NCI-H1436 (cell line): ENCODE measurements around the gene TDRD9.
"Not testable (repeated sequence)": the region's sequence is repeated elsewhere in the genome, so short reads cannot be mapped to it uniquely, and the experiment has no call there.

Experiments
- DNase-seq: peaks from one replicate; lab custom pipeline; 2025; lab: John Stamatoyannopoulos, UW

TDRD9 gene

DNA sequence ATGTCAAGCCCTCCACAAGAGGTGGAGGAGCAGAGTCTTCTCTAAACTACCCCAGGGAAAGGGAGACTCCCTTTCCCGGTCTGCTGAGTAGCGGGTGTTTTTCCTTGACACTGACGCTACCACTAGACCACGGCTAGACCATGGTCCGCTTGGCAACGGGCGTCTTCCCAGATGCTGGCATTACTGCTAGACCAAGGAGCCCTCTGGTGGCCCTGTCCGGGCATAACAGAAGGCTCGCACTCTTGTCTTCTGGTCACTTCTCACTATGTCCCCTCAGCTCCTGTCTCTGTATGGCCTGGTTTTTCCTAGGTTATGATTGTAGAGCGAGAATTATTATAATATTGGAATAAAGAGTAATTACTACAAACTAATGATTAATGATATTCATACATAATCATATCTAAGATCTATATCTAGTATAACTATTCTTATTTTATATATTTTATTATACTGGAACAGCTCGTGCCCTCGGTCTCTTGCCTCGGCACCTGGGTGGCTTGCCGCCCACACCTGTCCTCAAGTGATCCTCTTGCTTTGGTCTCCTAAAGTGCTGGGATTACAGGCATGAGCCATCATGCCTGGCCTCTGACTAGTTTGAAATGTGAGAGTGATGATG is 52.5 kb downstream of the TDRD9 start:
- not testable (repeated sequence) for DNase-seq

DNA sequence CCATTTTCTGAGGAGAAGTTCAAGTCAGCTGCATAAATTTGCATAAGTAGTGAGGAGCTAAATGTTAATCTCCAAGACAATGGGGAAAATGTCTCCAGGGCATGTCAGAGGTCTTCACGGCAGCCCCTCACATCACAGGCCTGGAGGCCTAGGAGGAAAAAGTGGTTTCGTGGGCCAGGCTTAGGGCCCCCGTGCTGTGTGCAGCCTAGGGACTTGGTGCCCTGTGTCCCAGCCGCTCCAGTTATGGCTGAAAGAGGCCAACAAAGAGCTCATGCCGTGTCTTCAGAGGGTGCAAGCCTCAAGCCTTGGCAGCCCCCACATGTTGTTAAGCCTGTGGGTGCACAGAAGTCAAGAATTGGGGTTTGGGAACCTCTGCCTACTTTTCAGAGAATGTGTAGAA is 55.9 kb downstream of the TDRD9 start:
- no peak for DNase-seq

DNA sequence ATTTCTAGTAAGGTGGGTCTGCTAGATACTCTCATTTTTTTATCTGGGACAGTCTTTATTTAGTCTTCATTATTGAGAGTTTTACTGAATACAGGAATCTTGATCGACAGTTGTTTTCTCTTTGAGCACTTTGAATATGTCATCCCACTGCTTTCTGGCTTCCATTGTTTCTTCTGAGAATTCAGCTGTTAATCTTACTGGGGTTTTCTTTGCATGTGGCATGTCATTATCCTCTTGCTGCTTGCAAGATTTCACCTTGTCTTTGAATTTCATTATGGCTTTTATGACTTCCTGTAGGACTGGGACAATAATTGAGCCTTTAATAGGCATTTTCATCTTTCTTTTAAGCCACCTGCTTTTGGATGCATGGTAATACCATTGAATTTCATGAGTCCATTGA is 60.8 kb downstream of the TDRD9 start:
- no peak for DNase-seq

DNA sequence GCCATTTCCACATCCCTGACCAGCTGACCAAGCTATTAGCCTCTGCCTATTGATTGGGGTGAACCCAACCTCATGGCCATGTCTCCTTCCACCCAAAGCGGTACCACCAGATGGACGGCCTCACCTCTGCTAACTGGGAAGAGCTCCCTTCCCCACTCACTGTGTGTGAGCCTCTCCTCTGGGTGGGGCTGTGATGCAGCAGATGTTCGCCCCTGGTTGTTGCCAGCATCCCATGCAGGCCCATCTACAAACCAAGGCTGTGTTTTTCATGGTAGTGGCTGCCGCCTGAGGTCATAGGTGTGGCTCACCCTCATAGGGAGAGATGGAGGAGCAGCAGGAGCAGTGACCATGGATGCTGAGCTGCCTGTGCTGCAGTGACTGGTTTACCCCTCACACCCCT is 61.7 kb downstream of the TDRD9 start:
- DNase-seq = no peak

DNA sequence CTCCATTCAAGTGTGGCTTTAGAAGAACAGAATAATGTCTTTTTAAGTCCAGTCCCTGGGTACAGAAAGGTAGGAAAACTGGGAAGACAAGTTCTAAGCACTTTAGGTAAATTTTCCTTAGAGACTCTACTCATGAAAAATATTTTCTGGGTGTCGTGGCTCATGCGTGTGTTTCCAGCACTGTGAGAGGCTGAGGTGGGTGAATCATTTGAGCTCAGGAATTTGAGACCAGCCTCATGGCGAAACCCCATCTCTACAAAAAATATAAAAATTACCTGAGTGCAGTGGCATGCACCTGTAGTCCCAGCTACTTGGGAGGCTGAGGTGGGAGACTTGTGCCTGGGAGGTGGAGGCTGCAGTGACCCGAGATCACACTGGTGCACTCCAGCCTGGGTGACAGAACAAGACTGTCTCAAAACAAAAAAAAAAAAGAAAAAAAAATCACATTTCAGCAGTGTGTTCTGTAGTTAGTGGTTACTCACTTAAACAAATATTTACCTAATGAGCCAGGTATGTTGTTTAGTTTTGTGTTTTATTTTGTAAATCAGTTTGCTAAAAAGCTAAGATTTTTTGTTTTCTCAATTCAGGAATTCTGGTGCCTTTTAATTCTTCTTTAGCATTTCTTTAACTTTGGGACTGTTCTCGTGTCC is 66.4 kb downstream of the TDRD9 start:
- no peak for DNase-seq

DNA sequence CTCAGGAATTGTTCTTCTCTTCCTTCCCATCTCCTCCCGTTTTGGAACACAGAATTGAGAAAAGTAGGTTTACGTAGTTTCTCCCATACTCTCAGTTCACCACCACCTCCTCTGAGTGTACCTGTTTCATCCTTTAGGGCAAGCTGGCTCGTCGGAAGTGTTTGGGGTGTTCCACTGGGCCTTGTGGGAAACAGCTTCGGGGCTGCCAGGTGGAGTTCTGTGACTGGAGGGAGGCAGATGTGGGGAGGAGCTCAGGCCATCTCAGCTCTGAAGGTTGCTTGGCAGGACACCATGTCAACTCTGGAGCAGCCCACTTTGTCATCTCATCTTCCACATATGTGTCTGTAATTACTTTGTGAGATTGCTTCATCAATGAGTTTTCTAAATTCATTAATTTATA is 67.6 kb downstream of the TDRD9 start:
- no peak for DNase-seq

DNA sequence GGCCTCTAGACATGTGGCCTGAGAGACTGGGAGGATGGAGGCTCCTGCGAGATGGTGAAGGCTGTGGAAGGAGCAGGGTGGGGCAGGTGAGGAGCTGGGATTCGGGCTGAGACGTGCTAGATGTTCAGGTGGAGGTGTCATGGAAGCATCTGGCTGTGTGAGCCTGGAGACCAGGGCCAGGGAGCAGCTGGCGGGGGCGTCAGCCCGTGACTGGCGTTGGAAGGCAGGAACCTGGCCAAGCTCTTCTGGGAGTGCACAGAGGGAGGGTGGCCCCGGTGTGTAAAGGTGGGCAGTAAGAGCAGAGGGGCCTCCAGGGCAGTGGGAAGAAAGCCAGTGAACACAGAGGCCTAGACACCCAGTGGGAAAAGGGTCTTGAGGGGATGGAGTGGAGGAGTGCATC is 69.1 kb downstream of the TDRD9 start:
- no peak for DNase-seq

DNA sequence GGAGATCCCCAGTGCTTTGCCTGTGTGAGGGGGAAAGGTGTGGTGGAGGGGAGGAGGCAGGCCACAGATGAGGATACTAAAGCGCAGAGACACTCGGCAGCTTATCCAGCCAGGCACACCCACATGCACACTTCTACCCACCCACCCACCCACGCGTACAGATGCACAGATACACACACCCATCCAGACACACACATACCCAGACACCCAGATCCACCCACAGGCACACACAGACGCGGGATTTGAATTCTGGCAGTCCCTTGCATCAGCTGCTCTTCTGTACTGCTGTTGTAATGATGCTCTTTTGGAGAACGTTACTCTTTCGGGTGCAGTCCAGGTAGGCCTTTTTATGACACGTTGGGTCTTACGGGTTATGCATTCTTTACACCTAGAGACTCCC is 69.8 kb downstream of the TDRD9 start:
- no peak for DNase-seq

DNA sequence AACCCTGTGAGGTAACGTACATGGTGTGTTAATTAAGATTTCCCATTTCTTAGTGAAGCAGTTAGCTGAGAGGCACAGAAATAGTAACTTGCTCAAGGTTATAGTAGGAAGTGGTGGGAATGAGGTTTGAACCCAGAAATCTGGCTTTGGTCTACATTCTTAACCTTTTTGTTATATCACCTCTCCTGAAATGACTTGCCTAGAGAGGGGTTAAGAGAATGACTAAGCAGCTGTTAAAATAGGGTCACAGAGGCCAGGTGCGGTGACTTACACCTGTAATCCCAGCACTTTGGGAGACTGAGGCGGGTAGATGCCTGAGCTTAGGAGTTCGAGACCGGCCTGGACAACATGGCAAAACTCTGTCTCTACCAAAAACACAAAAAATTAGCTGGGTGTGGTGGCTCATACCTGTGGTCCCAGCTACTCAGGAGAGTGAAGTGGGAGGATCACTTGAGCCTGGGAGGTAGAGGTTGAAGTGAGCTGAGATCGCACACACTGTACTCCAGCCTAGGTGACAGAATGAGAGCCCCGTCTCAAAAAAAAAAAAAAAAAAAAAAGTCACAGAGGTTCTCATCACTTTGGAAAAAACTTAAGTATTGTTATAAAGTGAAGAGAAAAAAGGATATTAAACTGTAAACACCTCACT is 71.7 kb downstream of the TDRD9 start:
- no peak for DNase-seq

DNA sequence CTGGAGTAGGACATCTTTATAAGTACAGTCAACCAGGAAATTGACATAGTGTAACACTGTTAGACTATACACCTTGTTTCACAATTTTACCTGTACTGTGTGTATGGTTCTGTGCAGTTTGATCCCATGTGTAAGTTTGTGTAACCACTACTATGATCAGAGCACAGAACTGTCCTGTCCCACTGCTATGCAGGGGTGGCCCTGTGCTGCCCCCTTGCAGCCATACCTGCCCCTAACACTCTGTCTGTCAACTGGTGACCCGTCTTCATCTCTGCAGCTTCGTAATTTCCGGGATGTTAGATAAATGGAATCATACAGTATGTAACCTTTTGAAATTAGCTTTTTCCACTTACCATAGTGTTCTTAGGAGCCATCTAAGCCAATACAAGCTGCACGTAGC is 72.7 kb downstream of the TDRD9 start:
- no peak for DNase-seq

DNA sequence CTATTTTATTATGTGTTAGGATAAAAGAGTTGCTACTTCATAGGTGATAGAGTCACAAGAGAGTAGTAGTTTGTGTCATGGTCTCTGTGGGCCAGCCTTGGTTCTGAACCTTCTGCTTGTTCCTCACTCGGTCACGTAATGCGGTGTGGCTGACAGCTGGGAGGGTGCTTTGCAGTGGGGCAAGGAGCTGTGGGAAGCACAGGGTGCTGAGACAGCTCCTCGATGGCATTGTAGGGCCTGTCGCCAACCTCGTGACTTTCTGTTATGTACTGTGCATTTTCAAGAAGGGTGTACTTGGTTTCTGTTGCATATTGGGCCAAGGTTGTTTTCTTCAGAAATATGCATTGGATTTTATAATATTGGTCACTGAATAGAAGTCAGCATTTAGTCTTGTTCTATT is 75.4 kb downstream of the TDRD9 start:
- no peak for DNase-seq

DNA sequence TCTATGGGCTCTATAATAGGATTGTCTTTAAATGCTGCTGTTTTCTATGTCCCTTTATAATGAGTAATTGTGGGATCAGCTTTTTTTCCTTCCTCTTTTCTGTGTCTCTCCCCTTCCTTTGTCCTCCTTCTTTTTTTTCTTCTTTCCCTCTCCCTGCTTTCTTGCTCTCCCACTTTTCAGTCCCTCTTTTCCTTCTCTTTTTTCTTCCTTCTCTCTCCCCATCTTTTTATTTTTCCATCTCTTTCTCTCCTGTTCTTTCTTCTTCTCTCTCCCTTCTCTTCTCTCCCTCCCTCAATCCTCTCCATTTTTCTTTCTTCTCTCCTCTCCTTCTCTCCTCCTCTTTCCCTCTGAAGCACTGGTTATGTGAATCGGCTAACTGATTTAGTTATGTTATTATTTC is 76.6 kb downstream of the TDRD9 start:
- no peak for DNase-seq

DNA sequence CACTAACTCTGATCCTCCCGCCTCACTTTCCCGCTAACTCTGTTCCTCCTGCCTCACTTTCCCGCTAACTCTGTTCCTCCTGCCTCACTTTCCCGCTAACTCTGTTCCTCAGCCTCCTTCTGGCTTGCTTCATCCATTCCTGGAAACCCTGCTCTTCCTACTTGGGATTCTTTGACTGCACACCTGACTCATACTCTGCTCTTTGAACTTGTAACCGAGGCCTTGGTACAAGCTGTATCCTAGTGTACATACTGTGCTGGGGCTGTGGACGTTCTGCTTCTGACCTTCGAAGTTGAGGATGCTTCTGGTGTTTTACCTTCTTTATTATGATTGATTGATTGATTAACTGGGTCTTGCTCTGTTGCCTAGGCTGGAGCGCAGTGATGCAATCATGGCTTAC is 77.2 kb downstream of the TDRD9 start:
- no peak for DNase-seq

DNA sequence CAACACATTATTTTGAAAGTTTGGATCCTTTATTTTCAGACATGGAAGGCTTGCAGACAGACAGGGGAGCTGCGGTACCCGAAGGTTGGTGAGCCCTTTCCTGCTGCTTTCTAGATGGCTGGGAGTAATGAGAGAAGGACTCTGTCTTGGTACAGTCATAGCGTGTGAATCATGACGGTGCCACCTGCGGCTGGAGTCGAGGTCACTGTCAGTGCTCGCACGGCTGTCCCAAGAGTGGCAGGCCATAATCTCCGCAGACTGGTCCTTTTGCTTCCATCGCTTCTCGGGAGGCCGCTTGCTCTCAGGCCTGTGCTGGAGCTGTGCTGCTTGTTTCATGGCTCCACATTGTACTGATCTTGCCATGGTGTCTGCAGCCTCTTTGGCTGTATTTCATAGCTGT is 78.9 kb downstream of the TDRD9 start:
- DNase-seq = no peak

DNA sequence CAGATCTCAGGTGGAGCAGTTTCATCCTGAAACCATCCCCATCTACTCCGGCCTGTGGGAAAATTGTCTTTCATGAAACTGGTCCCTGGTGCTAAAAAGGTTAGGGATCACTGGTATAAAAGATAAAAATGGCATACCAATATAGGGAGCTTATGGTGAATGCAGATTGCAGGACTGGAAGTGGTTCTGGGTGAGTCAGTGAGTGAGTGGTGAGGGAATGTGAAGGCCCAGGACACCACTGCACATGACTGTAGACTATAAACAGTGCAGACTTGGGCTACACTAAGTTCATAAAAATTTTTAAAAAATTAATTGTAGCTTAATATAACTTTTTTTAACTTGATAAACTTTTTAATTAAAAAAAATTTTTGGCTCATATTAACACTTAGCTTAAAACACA is 81.0 kb downstream of the TDRD9 start:
- DNase-seq = no peak

DNA sequence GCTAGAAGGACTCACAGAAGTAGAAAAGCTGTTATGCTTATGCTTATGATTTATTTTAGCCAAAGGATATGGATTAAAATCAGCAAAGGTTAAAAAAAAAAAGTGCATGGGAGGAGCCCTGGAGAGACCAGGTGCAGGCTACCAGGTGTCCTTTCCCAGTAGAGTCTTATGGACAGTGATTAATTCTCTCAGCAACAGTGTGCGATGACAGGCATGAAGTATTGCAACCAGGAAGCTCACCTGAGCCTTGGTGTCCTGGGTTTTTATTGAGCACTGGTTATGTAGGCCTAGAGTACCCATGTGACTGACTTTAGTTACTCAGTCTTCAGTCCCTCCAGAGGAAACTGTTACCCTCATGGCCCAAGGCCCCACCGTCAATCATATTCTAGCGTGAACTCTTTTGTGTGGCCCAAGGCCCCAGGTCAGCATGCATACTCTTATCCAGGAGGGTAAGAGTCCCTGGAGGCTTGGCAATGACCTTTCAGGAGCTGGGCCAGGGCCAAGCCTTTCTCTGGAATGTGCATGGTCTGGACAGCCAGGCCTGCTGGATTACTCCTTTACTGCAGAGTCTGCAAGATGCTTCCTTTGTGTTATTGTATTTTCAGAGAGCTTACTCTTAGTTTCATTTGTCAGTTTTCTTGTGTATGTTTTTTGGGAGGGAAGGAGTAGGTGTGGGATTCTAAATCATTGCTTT is 83.7 kb downstream of the TDRD9 start:
- no peak for DNase-seq

DNA sequence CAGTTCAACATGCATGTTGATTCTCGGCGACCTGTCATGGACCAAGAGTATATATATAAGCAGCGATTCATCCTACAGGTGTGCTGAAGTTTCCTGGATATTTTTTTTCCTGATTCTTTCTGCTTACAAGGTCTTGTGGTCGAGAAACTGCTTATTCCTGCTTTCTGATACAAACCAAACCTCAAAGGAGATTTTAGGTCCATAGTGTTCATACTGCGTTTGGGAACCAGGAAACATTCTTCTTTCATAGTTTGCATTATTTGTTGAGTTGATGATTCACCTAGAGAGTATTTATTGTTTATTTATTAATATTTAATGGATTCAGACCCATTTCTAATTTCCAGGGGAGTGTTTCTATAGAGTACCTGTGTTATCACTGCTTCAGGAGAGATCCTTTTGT is 86.5 kb downstream of the TDRD9 start:
- no peak for DNase-seq

DNA sequence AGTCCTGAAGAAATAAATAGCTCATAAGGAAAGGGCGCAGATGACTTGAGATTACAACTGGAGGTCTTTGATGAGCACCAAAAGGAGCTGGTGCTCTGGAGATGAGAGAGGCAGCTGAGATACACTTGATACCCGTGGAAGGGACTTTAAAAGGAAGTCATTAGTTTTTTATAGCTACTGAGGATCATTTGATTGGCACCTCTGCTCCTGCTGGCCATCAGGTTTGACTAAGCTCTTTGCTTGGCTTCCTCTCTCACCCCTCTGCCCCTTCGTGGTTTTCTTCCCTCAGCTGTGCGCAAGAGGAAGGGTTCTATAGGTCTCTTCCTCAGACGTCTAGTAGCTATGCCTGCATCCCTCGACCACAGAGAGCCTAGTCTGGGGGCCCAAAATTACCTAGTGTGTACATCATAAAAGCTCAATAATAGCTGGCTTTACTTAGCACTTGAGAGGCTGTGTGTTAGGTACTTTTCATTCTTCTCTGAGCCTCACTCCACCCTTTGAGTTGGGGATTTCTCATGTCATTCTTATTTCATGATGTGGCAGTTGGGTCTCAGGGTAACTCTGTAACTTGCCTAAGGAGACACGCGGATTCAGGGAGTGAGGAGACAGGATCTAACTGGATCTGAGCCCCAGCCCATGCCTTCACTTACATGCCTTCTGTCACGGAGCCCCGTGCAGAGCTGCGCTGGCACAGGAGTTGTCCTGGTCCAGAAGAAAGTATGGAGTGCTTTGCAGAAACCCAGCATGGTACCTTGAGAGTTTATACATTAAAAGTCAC is 88.8 kb downstream of the TDRD9 start:
- DNase-seq = no peak

DNA sequence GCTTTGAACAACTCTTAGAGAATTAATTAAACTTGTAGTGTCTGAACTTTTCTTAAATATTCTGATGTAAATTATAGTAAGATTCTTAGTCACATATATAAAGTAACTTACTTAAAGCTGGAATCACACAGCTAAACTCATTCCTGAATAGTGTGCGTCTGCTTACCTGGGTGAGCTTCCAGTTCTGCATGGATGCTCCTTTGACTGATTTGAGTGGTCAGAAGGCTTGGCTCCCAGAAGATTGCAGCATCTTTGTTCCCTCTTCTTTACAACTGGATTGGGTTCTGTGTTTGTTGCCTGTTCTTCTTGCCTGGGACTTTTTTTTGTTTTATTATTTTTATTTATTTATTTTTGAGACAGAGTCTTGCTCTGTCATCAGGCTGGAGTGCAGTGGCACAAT is 90.8 kb downstream of the TDRD9 start:
- DNase-seq = no peak

DNA sequence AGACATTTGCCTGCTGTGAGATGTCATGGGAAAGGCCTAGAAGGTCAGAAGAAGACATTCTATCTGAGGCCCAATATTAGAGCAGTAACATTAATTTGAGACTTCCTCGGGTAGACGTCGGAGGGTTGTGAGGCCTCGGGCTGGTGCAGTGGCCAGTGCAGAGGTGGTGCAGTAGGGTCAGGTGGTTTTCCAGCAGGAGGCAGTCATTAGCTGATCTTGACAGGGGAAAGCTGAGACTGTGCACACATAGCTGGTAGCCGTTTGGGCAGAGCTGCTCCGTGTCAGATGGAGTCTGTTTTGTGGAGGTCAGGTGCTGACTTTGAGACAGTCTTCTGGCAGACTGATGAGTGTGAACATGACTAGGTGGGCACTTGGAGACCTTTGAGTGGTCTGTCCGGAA is 91.5 kb downstream of the TDRD9 start:
- no peak for DNase-seq

DNA sequence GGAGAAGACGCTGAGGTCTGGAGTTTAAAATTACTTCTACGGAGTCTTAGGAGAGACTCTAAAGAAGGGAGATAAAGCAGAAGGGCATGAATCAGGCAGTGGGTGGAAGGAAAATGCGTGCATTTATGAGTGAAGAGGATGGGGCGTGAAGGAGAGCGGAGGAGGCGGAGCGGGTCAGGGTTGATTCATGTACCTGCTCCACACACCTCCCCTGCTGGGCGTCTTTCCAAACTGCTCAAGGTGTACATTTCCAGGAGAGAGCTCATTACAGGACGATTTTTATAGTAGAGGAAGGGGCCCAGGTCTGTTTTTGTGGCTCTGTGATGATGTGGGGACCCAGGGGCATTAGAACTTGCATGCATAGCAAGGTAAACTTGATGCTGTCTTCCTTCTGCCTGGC is 92.2 kb downstream of the TDRD9 start:
- no peak for DNase-seq

DNA sequence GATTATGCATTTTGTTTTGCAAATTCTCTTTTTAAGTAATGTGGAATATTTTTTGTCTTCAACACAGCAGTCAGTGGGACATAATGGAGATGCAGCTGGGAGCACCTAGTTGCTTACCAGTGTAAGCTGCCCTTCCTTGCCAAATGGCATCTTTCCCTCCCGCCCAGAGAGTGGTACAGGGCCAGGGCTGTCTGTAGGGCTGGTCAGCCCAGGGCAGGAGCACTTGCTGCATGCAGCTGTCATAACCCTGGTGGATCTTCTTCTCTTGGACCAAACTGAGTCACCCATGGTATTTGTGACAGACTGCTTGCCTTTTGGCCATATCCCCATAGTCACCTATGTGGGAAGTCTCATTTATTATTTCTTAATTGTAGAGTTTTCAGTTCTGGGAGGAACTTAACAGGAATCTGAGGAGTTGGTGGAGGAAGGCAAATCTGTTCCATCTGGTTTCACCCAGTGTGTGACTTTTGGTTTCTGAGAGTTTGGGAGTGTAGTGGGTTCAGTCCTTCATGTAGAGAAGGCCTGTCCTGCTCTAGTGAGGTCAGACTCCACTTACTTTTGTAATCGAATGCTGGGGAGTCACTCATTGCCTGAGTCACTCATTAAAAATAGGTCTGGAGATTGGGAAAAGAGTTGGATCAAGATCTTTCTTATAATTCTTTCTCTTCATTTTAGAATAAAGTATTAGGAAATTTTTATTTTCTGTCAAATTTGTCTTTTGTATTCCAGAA is 95.2 kb downstream of the TDRD9 start:
- DNase-seq = no peak
